CD4-positive, CD25-positive, alpha-beta regulatory T cell (primary cell): Measurements from ENCODE around the gene NUDT3. TPM values are rescaled to one million over a fixed set of nuclear protein-coding genes. Genes with fewer than 3 reads are reported as not detected.

Experiments
- ATAC-seq, 2 donors: fragments of 150-1000 bp; cut with Tn5 transposase; one replicate each; pipeline ENCODE4 v1.10.0; 2021; ENCODE audit warnings: low read depth in 2 of 2, moderate number of reproducible peaks in 2 of 2, moderate library complexity in 1 of 2
- DNase-seq, 3 donors: peaks; one replicate each; pipeline versions ENCODE4 v3.0.0 to v3.0.0-alpha.2; 2012 to 2022; ENCODE audit warnings: mixed read lengths in 1 of 3
- H3K27ac ChIP-seq: one replicate; pipeline ENCODE4 v1.7.0; 2013; ENCODE audit warnings: mild to moderate bottlenecking, low read length; ENCODE audit not compliant: insufficient read depth, poor library complexity, severe bottlenecking
- H3K27me3 ChIP-seq: one replicate; pipeline ENCODE4 v1.7.0; 2013; ENCODE audit warnings: low read length; ENCODE audit not compliant: control insufficient read depth, insufficient read depth
- H3K36me3 ChIP-seq: one replicate; pipeline ENCODE4 v1.7.0; 2013; ENCODE audit warnings: mild to moderate bottlenecking, low read length, moderate library complexity; ENCODE audit not compliant: control insufficient read depth, insufficient read depth
- H3K4me1 ChIP-seq: 2 replicates; pipeline ENCODE4 v1.7.0; 2013; ENCODE audit warnings: mild to moderate bottlenecking, low read length; ENCODE audit not compliant: insufficient read depth, control insufficient read depth, poor library complexity, severe bottlenecking
- H3K4me3 ChIP-seq: one replicate; pipeline ENCODE4 v1.7.0; 2013; ENCODE audit warnings: low read depth, mild to moderate bottlenecking, low read length, moderate library complexity
- H3K9me3 ChIP-seq, 2 experiments: 1 replicate in 1 of 2; 2 replicates in 1 of 2; pipeline ENCODE4 v1.7.0; 2013; ENCODE audit warnings: low read length in 2 of 2, mild to moderate bottlenecking in 1 of 2, moderate library complexity in 1 of 2; ENCODE audit not compliant: control insufficient read depth in 2 of 2
- H3K27ac Mint-ChIP-seq, 3 donors: one replicate each; pipeline ENCODE4 v1.8.0; 2020 to 2022; ENCODE audit warnings: mild to moderate bottlenecking in 3 of 3, mixed read lengths in 3 of 3, moderate library complexity in 2 of 3
- H3K27me3 Mint-ChIP-seq: one replicate; pipeline ENCODE4 v1.8.0; 2022; ENCODE audit warnings: mild to moderate bottlenecking, mixed read lengths
- H3K36me3 Mint-ChIP-seq: one replicate; pipeline ENCODE4 v1.8.0; 2020; ENCODE audit warnings: mixed read lengths
- H3K4me1 Mint-ChIP-seq, 4 donors: one replicate each; pipeline ENCODE4 v1.8.0; 2020 to 2022; ENCODE audit warnings: mixed read lengths in 4 of 4, mild to moderate bottlenecking in 1 of 4
- H3K4me3 Mint-ChIP-seq, 4 donors: one replicate each; pipeline ENCODE4 v1.8.0; 2020 to 2022; ENCODE audit warnings: mild to moderate bottlenecking in 4 of 4, mixed read lengths in 4 of 4, moderate library complexity in 3 of 4
- H3K9me3 Mint-ChIP-seq, 7 donors: one replicate each; pipeline ENCODE4 v1.8.0; 2020 to 2022; ENCODE audit warnings: mixed read lengths in 7 of 7, mild to moderate bottlenecking in 3 of 7, moderate library complexity in 2 of 7
- polyA plus RNA-seq, 4 donors: library from polyadenylated mRNA; unstranded; fragments of 300-500 nt; fragmentation: Illumina TruSeq; gene quantifications; one replicate each; pipeline ENCODE4 v1.2.3, GENCODE V29; 2021
- total RNA-seq: library from RNA; stranded (reverse); gene quantifications from one replicate; pipeline ENCODE4 v1.2.3, GENCODE V29; 2022

NUDT3 gene
- total and polyA plus RNA-seq, 5 donors from 2014 or later: 8.5 to 22.4 (median 9.8) TPM

DNA sequence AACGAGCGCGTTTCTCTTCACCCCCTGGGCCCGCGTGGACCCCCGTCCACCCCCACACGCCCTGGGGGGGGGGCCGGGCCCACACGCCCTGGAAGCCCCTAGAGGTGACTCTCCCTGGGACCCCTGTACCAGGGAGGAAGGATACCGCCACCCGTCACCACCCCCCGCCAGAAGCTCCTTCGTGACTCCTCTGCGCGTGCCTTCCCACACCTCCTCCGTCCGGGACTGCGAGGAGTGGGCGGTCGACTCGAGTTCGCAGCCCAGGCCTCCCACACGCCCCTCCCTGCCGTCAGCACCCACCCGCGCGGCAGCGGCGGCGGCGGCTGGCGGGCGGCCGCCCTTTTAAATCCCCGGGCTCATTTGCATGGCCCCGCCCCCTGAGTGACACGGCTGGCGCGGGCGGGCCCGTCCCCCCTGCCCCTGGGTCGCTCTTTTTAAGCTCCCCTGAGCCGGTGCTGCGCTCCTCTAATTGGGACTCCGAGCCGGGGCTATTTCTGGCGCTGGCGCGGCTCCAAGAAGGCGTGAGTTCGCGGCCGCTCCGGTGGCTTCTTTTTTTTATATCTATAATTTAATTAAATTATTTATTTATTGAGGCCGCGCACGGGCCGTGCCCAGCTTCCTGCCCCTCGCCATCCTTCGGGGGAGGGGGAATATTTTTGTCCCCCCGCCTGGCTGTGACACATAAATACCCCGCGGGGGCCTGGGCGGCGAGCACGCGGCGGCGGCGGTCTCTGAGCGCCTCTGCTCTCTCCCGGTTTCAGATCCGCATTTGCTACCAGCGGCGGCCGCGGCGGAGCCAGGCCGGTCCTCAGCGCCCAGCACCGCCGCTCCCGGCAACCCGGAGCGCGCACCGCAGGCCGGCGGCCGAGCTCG lies 155.8 kb downstream of the NUDT3 start, which contains the start of gene HMGA1:
HMGA1 (plus strand) TSS at position 431 of the 873 bp plus-strand sequence. CDS start 3,908 bp downstream, outside the sequence.
- Mint-ChIP-seq H3K36me3 (peaks cover under 1% of the 10 kb centered on the region), H3K27ac (peak within 1 kb of the TSS; percentile 94 to 99 (median 98)), H3K4me1 (peaks cover 8 to 42% (median 32%) of the 10 kb centered on the region in 4 donors), H3K9me3 (no peaks in the 10 kb centered on the region), H3K27me3 (peaks cover 5% of the 10 kb centered on the region), H3K4me3 (peak within 1 kb of the TSS; percentile 95 to 100 (median 97))
- H3K9me3 ChIP-seq: no peaks in the 10 kb centered on the region
- H3K4me3 ChIP-seq: peak within 1 kb of the TSS; percentile 76
- H3K36me3 ChIP-seq: peaks cover 10% of the 10 kb centered on the region
- peak within 1 kb of the TSS; percentile 99 for H3K27ac ChIP-seq
- H3K27me3 ChIP-seq: no peaks in the 10 kb centered on the region
- ATAC-seq (peak; percentile 71 to 78), DNase-seq (peak; percentile 86 to 92 (median 86))
- H3K4me1 ChIP-seq: peaks cover 32% of the 10 kb centered on the region

DNA sequence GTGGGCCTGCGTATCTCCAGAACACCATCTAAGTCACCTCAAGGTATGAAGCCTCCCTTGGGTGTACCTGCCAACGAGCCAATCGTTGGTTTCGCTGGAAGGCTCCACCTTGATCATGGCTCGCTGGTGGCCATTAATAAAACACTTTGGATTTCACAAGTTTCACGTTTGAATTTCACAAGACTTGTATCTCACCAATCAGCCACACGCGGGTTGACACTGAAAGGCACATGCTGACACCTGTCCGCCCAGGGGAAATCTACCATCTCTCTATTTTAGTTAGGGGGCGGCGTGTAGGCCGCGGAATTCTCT lies 156.4 kb downstream of the NUDT3 start:
- H3K36me3 ChIP-seq: peaks cover 4% of the 10 kb centered on the region
- H3K9me3 ChIP-seq: no peaks in the 10 kb centered on the region
- H3K4me3 Mint-ChIP-seq: peak overlapping the region; percentile 95 to 100 (median 97)
- H3K27me3 Mint-ChIP-seq: peaks cover 5% of the 10 kb centered on the region
- no peaks in the 10 kb centered on the region for H3K36me3 Mint-ChIP-seq
- H3K4me3 ChIP-seq: peak overlapping the region; percentile 76
- H3K27ac ChIP-seq: peak overlapping the region; percentile 99
- peaks cover 32% of the 10 kb centered on the region for H3K4me1 ChIP-seq
- DNase-seq (peak; percentile 54 to 81 (median 78)), ATAC-seq (peak; percentile 39 to 55)
- H3K9me3 Mint-ChIP-seq: no peaks in the 10 kb centered on the region
- H3K4me1 Mint-ChIP-seq: peaks cover 8 to 41% (median 28%) of the 10 kb centered on the region in 4 donors
- H3K27ac Mint-ChIP-seq: peak overlapping the region; percentile 94 to 99 (median 98)
- no peaks in the 10 kb centered on the region for H3K27me3 ChIP-seq

DNA sequence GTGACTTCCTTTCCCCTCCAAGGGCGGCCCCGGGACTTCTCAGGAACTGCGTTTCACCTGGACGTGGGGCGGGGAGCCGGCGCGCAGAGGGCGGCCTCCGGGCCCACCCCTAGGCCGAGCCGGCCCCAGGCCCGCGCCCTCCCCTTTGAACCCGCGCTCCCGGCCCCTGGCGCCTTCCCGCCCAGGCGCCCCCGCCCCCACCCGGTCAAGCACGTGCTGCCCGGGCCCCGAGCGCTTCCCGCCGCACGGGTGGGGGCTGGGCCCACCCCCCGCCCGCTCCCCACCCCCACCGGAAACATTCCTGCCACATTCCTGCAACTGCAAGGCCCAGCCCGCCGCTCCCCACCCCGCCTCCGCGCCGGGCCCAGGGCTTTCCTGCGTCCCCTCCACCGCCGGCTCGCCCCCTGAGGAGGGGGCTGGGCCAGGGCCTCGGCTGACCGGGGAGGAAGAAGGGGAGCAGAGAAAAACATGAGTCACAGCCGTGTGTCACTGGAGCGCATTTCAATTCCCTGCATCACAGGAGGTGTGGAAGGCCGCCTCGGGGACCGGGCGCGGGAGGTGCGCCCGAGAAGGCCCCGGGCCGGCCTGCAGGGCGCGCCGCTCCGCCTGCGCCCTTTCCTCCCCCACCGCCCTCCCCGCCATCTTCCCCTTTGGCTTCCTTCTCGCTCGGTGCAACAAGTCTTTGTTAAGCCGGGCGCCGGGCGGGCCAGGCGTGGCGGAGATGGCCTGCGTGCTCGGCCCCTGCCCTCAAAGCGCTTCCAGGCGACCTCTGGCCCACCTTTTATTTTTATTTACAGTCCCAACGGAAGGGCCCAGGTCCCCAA lies 156.9 kb downstream of the NUDT3 start:
- ATAC-seq: peak; percentile 18 to 26
- Mint-ChIP-seq H3K27me3 (peaks cover 5% of the 10 kb centered on the region), H3K27ac (peak overlapping the region; percentile 94 to 99 (median 98)), H3K4me3 (peak overlapping the region; percentile 95 to 100 (median 97)), H3K9me3 (no peaks in the 10 kb centered on the region), H3K4me1 (peaks cover 8 to 39% (median 26%) of the 10 kb centered on the region in 4 donors), H3K36me3 (no peaks in the 10 kb centered on the region)
- no peaks in the 10 kb centered on the region for H3K9me3 ChIP-seq
- H3K27ac ChIP-seq: peak overlapping the region; percentile 99
- peaks cover 32% of the 10 kb centered on the region for H3K4me1 ChIP-seq
- DNase-seq: peak in 2 of 3 donors; percentile 61 to 70
- peak overlapping the region; percentile 76 for H3K4me3 ChIP-seq
- H3K27me3 ChIP-seq: no peaks in the 10 kb centered on the region
- H3K36me3 ChIP-seq: no peaks in the 10 kb centered on the region

GRCh38 chr6:34234667-34235306 lies 157.7 kb downstream of the NUDT3 start:
- Mint-ChIP-seq H3K27ac (peak overlapping the region; percentile 27 to 85 (median 44)), H3K4me1 (peaks cover 8 to 34% (median 22%) of the 10 kb centered on the region in 4 donors), H3K4me3 (peak overlapping the region; percentile 76 to 91 (median 77)), H3K36me3 (no peaks in the 10 kb centered on the region), H3K9me3 (no peaks in the 10 kb centered on the region), H3K27me3 (peaks cover 5% of the 10 kb centered on the region)
- Histone ChIP-seq H3K9me3 (no peaks in the 10 kb centered on the region), H3K4me1 (peaks cover 32% of the 10 kb centered on the region), H3K27ac (peak overlapping the region; percentile 99), H3K27me3 (no peaks in the 10 kb centered on the region), H3K36me3 (no peaks in the 10 kb centered on the region), H3K4me3 (no peak overlapping the region)
- ATAC-seq: no peak
- DNase-seq: no peak

- Histone ChIP-seq H3K4me3 (no peak overlapping the region), H3K36me3 (no peaks in the 10 kb centered on the region), H3K27me3 (no peaks in the 10 kb centered on the region), H3K4me1 (peaks cover 25% of the 10 kb centered on the region), H3K9me3 (no peaks in the 10 kb centered on the region), H3K27ac (no peak overlapping the region)
- Mint-ChIP-seq H3K27me3 (peaks cover 5% of the 10 kb centered on the region), H3K4me3 (peak overlapping the region; percentile 75 to 91 (median 76)), H3K36me3 (no peaks in the 10 kb centered on the region), H3K4me1 (peaks cover 7 to 26% (median 16%) of the 10 kb centered on the region in 4 donors), H3K9me3 (no peaks in the 10 kb centered on the region), H3K27ac (peak overlapping the region; percentile 44 to 85 (median 83))
- ATAC-seq: no peak
- no peak for DNase-seq
Observed at GRCh38 chr6:34233867-34234266, 158.6 kb downstream of the NUDT3 start.

- peaks cover 5% of the 10 kb centered on the region for H3K27me3 Mint-ChIP-seq
- H3K4me1 Mint-ChIP-seq: peaks cover 0 to 21% (median 9%) of the 10 kb centered on the region in 4 donors
- peak overlapping the region in 3 of 4 donors; percentile 33 to 76 (median 59) for H3K4me3 Mint-ChIP-seq
- H3K27ac Mint-ChIP-seq: peak overlapping the region in 1 of 3 donors; percentile 85
- no peaks in the 10 kb centered on the region for H3K36me3 Mint-ChIP-seq
- H3K27me3 ChIP-seq: no peaks in the 10 kb centered on the region
- no peak for DNase-seq
- no peaks in the 10 kb centered on the region for H3K36me3 ChIP-seq
- H3K27ac ChIP-seq: no peak overlapping the region
- peaks cover 15% of the 10 kb centered on the region for H3K4me1 ChIP-seq
- no peaks in the 10 kb centered on the region for H3K9me3 ChIP-seq
- no peak for ATAC-seq
- H3K4me3 ChIP-seq: no peak overlapping the region
- no peaks in the 10 kb centered on the region for H3K9me3 Mint-ChIP-seq
Observed at GRCh38 chr6:34232901-34233300, 159.6 kb downstream of the NUDT3 start.
